Esophagus muscularis mucosa (tissue), 4 donors: ENCODE results near the gene SLC18B1. TPM values are rescaled to one million over a fixed set of nuclear protein-coding genes. Genes with fewer than 3 reads are reported as not detected.

Source experiments
- DNase-seq: peaks from one replicate; pipeline ENCODE4 v3.0.0-alpha.2; 2017; ENCODE audit errors: extremely low spot score
- H3K27ac ChIP-seq, 4 donors: fragments of 200-600 bp; sonication (generic); replicated peaks in 1 of 4; 1 replicate in 3 of 4; 2 replicates in 1 of 4; pipeline ENCODE4 v1.5.1; 2016 to 2019; ENCODE audit warnings: mild to moderate bottlenecking in 1 of 4
- H3K27me3 ChIP-seq, 4 donors: fragments of 200-600 bp; sonication (generic); one replicate each; pipeline versions ENCODE4 v1.5.1 to v1.6.0; 2016 to 2019
- H3K36me3 ChIP-seq, 4 donors: fragments of 200-600 bp; sonication (generic); one replicate each; pipeline ENCODE4 v1.5.1; 2016 to 2019
- H3K4me1 ChIP-seq, 4 donors: fragments of 200-600 bp; sonication (generic); one replicate each; pipeline ENCODE4 v1.5.1; 2016 to 2019
- H3K4me3 ChIP-seq, 4 donors: fragments of 200-600 bp; sonication (generic); 1 replicate in 2 of 4; 2 replicates in 2 of 4; pipeline ENCODE4 v1.5.1; 2016 to 2019; ENCODE audit warnings: mild to moderate bottlenecking in 4 of 4, moderate library complexity in 1 of 4
- H3K9me3 ChIP-seq, 4 donors: fragments of 200-600 bp; sonication (generic); 1 replicate in 3 of 4; 2 replicates in 1 of 4; pipeline ENCODE4 v1.5.1; 2016 to 2019
- CTCF ChIP-seq, 3 experiments: fragments of 200-600 bp in 2 of 3; fragments of 450-650 bp in 1 of 3; sonication (generic) in 2 of 3; IDR thresholded peaks; one replicate each; pipeline ENCODE4 v1.5.1; 2017 to 2019; ENCODE audit warnings: antibody characterized with exemption in 3 of 3, mild to moderate bottlenecking in 2 of 3, moderate library complexity in 1 of 3
- EP300 ChIP-seq: sonication (generic); formaldehyde crosslinking; IDR thresholded peaks from one replicate; pipeline ENCODE4 v1.6.1; 2017; ENCODE audit warnings: antibody characterized with exemption
- POLR2A ChIP-seq: fragments of 450-650 bp; IDR thresholded peaks from one replicate; pipeline ENCODE4 v1.6.1; 2017; ENCODE audit warnings: antibody characterized with exemption, moderate library complexity, mild to moderate bottlenecking, low read depth
- POLR2AphosphoS5 ChIP-seq, 2 donors: sonication (generic); formaldehyde crosslinking; IDR thresholded peaks; one replicate each; pipeline ENCODE4 v1.6.1; 2017; ENCODE audit warnings: antibody characterized with exemption in 2 of 2
- WGBS: methylation state at CpG from one replicate; pipeline ENCODE4 v1.1.5; 2018; 5-methylcytosine and 5-hydroxymethylcytosine counted together
- intact Hi-C: fragments of 100-400 bp; cut with DNase I; formaldehyde crosslinking; loops from one replicate; pipeline ENCODE4 v1.15.1; 2023
- total RNA-seq, 4 donors: library from RNA; depleted of rRNA; stranded (reverse); fragments of >200 nt; gene quantifications; one replicate each; pipeline versions ENCODE4 v1.1.0 to v1.2.1, GENCODE V29; 2016

SLC18B1 gene
- total RNA-seq, 4 donors from 2014 or later: 4.8 to 6.2 (median 5.7) TPM

GRCh38 chr6:132830334-132830751, 31.9 kb upstream of the SLC18B1 start:
- Histone ChIP-seq H3K4me1 (peaks cover 0 to 8% (median 0%) of the 10 kb centered on the region in 4 donors), H3K4me3 (no peak overlapping the region), H3K36me3 (no peaks in the 10 kb centered on the region), H3K27ac (no peak overlapping the region), H3K27me3 (no peaks in the 10 kb centered on the region), H3K9me3 (no peaks in the 10 kb centered on the region)
- 34% methylated on average over 3 of the region's 3 CpGs for WGBS
- DNase-seq: no peak
- intact Hi-C loops: loop anchor here (5.0 to 10.0 kb wide), 2 partner anchors 132 to 214 kb away; no protein-coding TSS in a partner anchor
- TF ChIP-seq EP300 (no peak), CTCF (IDR thresholded peaks at IDR 0.05) (peak; percentile 41 to 58 (median 43)), POLR2A (no peak), POLR2AphosphoS5 (IDR thresholded peaks at IDR 0.05) (no peak)

GRCh38 chr6:132820629-132821381, 22.4 kb upstream of the SLC18B1 start:
- Histone ChIP-seq H3K4me3 (no peak overlapping the region), H3K27ac (peak overlapping the region in 3 of 4 donors; percentile 31 to 62 (median 52)), H3K4me1 (peaks cover 23 to 51% (median 46%) of the 10 kb centered on the region in 4 donors), H3K36me3 (peaks cover 0 to 45% (median 40%) of the 10 kb centered on the region in 4 donors), H3K9me3 (no peaks in the 10 kb centered on the region), H3K27me3 (no peaks in the 10 kb centered on the region)
- WGBS: 59% methylated on average over 5 of the region's 5 CpGs
- intact Hi-C loops: loop anchor here (5.0 kb wide), 1 partner anchor 691 kb away; no protein-coding TSS in a partner anchor
- TF ChIP-seq CTCF (IDR thresholded peaks at IDR 0.05): no peak
- no peak for TF ChIP-seq POLR2AphosphoS5 (IDR thresholded peaks at IDR 0.05)
- TF ChIP-seq POLR2A: no peak
- no peak for TF ChIP-seq EP300
- no peak for DNase-seq

GRCh38 chr6:132819405-132820161, 21.1 kb upstream of the SLC18B1 start:
- H3K36me3 ChIP-seq: peaks cover 0 to 50% (median 40%) of the 10 kb centered on the region in 4 donors
- H3K27me3 ChIP-seq: no peaks in the 10 kb centered on the region
- peak overlapping the region in 1 of 4 donors; percentile 42 for H3K27ac ChIP-seq
- TF ChIP-seq POLR2AphosphoS5 (IDR thresholded peaks at IDR 0.05) (no peak), CTCF (IDR thresholded peaks at IDR 0.05) (no peak), POLR2A (no peak), EP300 (no peak)
- intact Hi-C loops: loop anchor here (5.0 kb wide), 1 partner anchor 693 kb away; no protein-coding TSS in a partner anchor
- H3K4me3 ChIP-seq: no peak overlapping the region
- DNase-seq: no peak
- peaks cover 26 to 62% (median 54%) of the 10 kb centered on the region in 4 donors for H3K4me1 ChIP-seq
- H3K9me3 ChIP-seq: no peaks in the 10 kb centered on the region
- WGBS: 98% methylated on average over 4 of the region's 4 CpGs

GRCh38 chr6:132818404-132819359, 20.2 kb upstream of the SLC18B1 start:
- Histone ChIP-seq H3K9me3 (no peaks in the 10 kb centered on the region), H3K27me3 (no peaks in the 10 kb centered on the region), H3K4me3 (no peak overlapping the region), H3K36me3 (peaks cover 0 to 50% (median 40%) of the 10 kb centered on the region in 4 donors), H3K27ac (peak overlapping the region in 2 of 4 donors; percentile 5 to 42), H3K4me1 (peaks cover 26 to 62% (median 54%) of the 10 kb centered on the region in 4 donors)
- TF ChIP-seq EP300 (no peak), CTCF (IDR thresholded peaks at IDR 0.05) (no peak), POLR2AphosphoS5 (IDR thresholded peaks at IDR 0.05) (no peak)
- intact Hi-C loops: no loop called here
- 85% methylated on average over 6 of the region's 6 CpGs for WGBS
- DNase-seq: no peak
